Stomach (tissue), 4 donors: ENCODE data around the gene TRIO.

Source experiments
- EP300 ChIP-seq: sonication (generic); formaldehyde crosslinking; IDR thresholded peaks from one replicate; pipeline ENCODE4 v1.6.1; 2017; ENCODE audit warnings: antibody characterized with exemption
- POLR2A ChIP-seq, 4 donors: fragments of 450-650 bp; IDR thresholded peaks; one replicate each; pipeline ENCODE4 v1.6.1; 2016; ENCODE audit warnings: antibody characterized with exemption in 4 of 4, control low read depth in 2 of 4, mild to moderate bottlenecking in 1 of 4, moderate library complexity in 1 of 4
- POLR2AphosphoS5 ChIP-seq, 3 donors: sonication (generic); formaldehyde crosslinking; IDR thresholded peaks; one replicate each; pipeline ENCODE4 v1.6.1; 2016; ENCODE audit warnings: antibody characterized with exemption in 3 of 3

DNA sequence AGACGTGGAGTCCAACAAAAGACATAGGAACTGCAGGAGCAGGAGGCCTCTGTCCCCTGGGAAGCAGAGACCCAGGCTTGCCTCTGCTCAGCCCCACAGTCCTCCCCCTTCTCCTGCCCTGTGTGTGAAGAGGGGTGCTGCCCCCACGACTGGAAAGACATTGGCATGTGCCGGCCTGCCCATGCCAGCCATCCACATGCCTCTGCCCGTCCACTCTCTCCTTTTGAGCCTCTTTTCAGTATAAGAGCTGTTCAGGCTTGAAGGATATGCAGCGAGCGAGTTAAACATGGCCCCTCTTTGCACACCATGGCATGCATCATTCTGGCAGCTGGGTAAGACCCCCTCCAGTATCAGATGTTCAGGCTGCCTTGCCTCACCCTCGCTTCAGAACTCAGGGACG is 278.7 kb downstream of the TRIO start:
- TF ChIP-seq EP300: no peak
- TF ChIP-seq POLR2A (IDR thresholded peaks at IDR 0.05): no peak
- no peak for TF ChIP-seq POLR2AphosphoS5 (IDR thresholded peaks at IDR 0.05)
